Measurements from ENCODE around the gene HEPN1.

DNA sequence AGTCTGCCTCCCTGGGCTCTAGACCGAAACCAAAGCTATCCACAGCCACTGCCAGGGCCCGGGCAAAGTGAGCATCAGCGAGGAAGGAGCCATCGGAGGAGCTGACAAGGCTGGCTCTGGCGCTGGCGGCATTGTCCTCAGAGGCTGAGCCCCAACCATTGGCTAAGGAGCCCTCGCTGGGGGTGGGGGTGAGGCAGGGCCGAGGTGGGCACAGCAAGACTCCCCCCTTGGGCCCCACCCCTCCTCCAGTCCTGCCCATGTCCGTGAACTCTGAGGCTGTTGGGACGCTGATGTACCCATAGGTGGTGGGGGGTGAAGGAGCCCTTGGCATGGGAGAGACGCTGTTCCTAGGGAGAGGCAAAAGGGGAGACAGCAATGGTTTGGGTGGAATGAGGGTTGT is 32.6 kb upstream of the HEPN1 start:
- TF ChIP-seq SRF (IDR thresholded peaks at IDR 0.05; ENCODE audit: low read depth, low read length), result no peak
- TF ChIP-seq SP1 (IDR thresholded peaks at IDR 0.05; ENCODE audit: low read depth, low read length), result no peak
- no peak for TF ChIP-seq NANOG (IDR thresholded peaks at IDR 0.05; ENCODE audit: insufficient read depth, low read depth, low read length, poor library complexity, severe bottlenecking)
- no peak for TF ChIP-seq RAD21 (IDR thresholded peaks at IDR 0.05 in 1 of 2, conservative IDR thresholded peaks at IDR 0.05 in 1 of 2; ENCODE audit: low read depth in 2 of 2, low read length in 2 of 2)
- TF ChIP-seq CTCF (IDR thresholded peaks at IDR 0.05; ENCODE audit: control extremely low read depth in 1 of 3, insufficient read depth in 1 of 3, low read depth in 1 of 3, low read length in 3 of 3), result no peak
- no peak for TF ChIP-seq CREB1 (IDR thresholded peaks at IDR 0.05)
- no peak for TF ChIP-seq EZH2 (IDR thresholded peaks at IDR 0.05; ENCODE audit: low read depth, low read length, severe bottlenecking)
- TF ChIP-seq PHF8 (conservative IDR thresholded peaks at IDR 0.05; ENCODE audit: low read depth, low read length), result no peak
- TF ChIP-seq POLR2A (IDR thresholded peaks at IDR 0.05; ENCODE audit: control extremely low read depth in 1 of 2, low read depth in 2 of 2, low read length in 2 of 2), result no peak
